Endothelial cell of umbilical vein (primary cell): ENCODE data around the gene ZNF618. TPM values are rescaled to one million over a fixed set of nuclear protein-coding genes. Genes with fewer than 3 reads are reported as not detected.

ENCODE experiments used
- BruUV-seq: library from RNA; stranded (reverse); fragments of 400-500 nt; replicated peaks from 2 replicates; lab custom pipeline; 2021; lab: Mats Ljungman, UMichigan
- CTCF ChIA-PET: fragments of 300-600, 350-600 bp; sonication (Branson Sonifier 250); formaldehyde crosslinking; loops from one replicate; lab custom pipeline; 2021; ENCODE audit warnings: antibody characterized with exemption, inconsistent platforms; lab: Charles Lee
- POLR2A ChIA-PET: fragments of 300-600, 350-600 bp; sonication (Branson Sonifier 250); formaldehyde crosslinking; loops from one replicate; lab custom pipeline; 2021; ENCODE audit warnings: antibody characterized with exemption, inconsistent platforms; lab: Charles Lee
- DNase-seq: peaks from one replicate; pipeline ENCODE4 v3.0.0-alpha.2; 2011; ENCODE audit warnings: low read depth, low spot score
- FAIRE-seq: peaks from 2 replicates; lab custom pipeline; 2011; peaks lifted over from hg19 to GRCh38; lab: Jason Lieb, UNC
- H2AFZ ChIP-seq: 2 replicates; pipeline ENCODE4 v1.6.0; 2012; ENCODE audit warnings: low read depth, low read length, control low read depth, inconsistent platforms
- H3K27ac ChIP-seq: 2 replicates; pipeline ENCODE4 v1.5.1; 2011; ENCODE audit warnings: low read depth, mild to moderate bottlenecking, control low read depth, low read length, moderate library complexity; ENCODE audit not compliant: insufficient read depth
- H3K27me3 ChIP-seq, 2 experiments: 2 replicates each; pipeline versions ENCODE4 v1.6.0 to v1.6.1; 2011; ENCODE audit warnings: low read length in 2 of 2, mixed read lengths in 1 of 2; ENCODE audit not compliant: control insufficient read depth in 2 of 2, insufficient read depth in 2 of 2
- H3K36me3 ChIP-seq, 2 experiments: 2 replicates in 1 of 2; 3 replicates in 1 of 2; pipeline ENCODE4 v1.5.1; 2011; ENCODE audit warnings: low read length in 2 of 2, mild to moderate bottlenecking in 1 of 2, moderate library complexity in 1 of 2; ENCODE audit not compliant: control insufficient read depth in 2 of 2, insufficient read depth in 2 of 2; ENCODE audit errors: extremely low read depth in 1 of 2
- H3K4me1 ChIP-seq: 3 replicates; pipeline ENCODE4 v1.5.1; 2011; ENCODE audit warnings: mild to moderate bottlenecking, low read length; ENCODE audit not compliant: control insufficient read depth, insufficient read depth; ENCODE audit errors: extremely low read depth
- H3K4me2 ChIP-seq: 2 replicates; pipeline ENCODE4 v1.6.1; 2011; ENCODE audit warnings: low read length, control low read depth, mixed read lengths; ENCODE audit not compliant: insufficient read depth
- H3K4me3 ChIP-seq, 3 experiments: fragments of 200-600 bp in 1 of 3; sonication (generic), shearing (Covaris generic) in 1 of 3; replicated peaks in 1 of 3; 2 replicates each; pipeline ENCODE4 v1.5.1; 2011 to 2016; ENCODE audit warnings: control low read depth in 3 of 3, low read length in 3 of 3, mild to moderate bottlenecking in 2 of 3, inconsistent platforms in 1 of 3, low read depth in 1 of 3, moderate library complexity in 1 of 3; ENCODE audit not compliant: insufficient read depth in 1 of 3
- H3K79me2 ChIP-seq: 2 replicates; pipeline ENCODE4 v1.6.0; 2012; ENCODE audit warnings: low read length, inconsistent platforms; ENCODE audit not compliant: control insufficient read depth, insufficient read depth
- H3K9ac ChIP-seq: replicated peaks from 2 replicates; pipeline ENCODE3; 2011; ENCODE audit warnings: low read length, control low read depth; ENCODE audit not compliant: insufficient read depth; ENCODE audit errors: extremely low read depth
- H3K9me1 ChIP-seq: replicated peaks from 3 replicates; pipeline ENCODE4 v1.6.0; 2011; ENCODE audit warnings: mild to moderate bottlenecking, low read length; ENCODE audit not compliant: control insufficient read depth, insufficient read depth; ENCODE audit errors: extremely low read depth
- H3K9me3 ChIP-seq: replicated peaks from 2 replicates; pipeline ENCODE4 v1.5.1; 2012; ENCODE audit warnings: low read length, inconsistent platforms; ENCODE audit not compliant: control insufficient read depth, insufficient read depth
- H4K20me1 ChIP-seq: replicated peaks from 2 replicates; pipeline ENCODE3; 2011; ENCODE audit warnings: mild to moderate bottlenecking, low read length; ENCODE audit not compliant: control insufficient read depth, insufficient read depth; ENCODE audit errors: extremely low read depth
- EZH2 ChIP-seq: IDR thresholded peaks from 2 replicates; pipeline ENCODE4 v1.6.1; 2012; ENCODE audit warnings: borderline replicate concordance, low read depth, mild to moderate bottlenecking, moderate library complexity, low read length, inconsistent platforms; ENCODE audit not compliant: severe bottlenecking
- FOS ChIP-seq: IDR thresholded peaks from 2 replicates; pipeline ENCODE4 v1.6.1; 2011; ENCODE audit warnings: mild to moderate bottlenecking, low read length, moderate library complexity, borderline replicate concordance; ENCODE audit not compliant: insufficient read depth
- GATA2 ChIP-seq: IDR thresholded peaks from 2 replicates; pipeline ENCODE4 v1.7.0; 2011; ENCODE audit warnings: low read depth, mild to moderate bottlenecking, moderate library complexity, mixed read lengths, low read length; ENCODE audit not compliant: insufficient read length, insufficient read depth
- JUN ChIP-seq: IDR thresholded peaks from 2 replicates; pipeline ENCODE4 v1.6.1; 2011; ENCODE audit warnings: borderline replicate concordance, low read depth; ENCODE audit not compliant: insufficient read length, insufficient read depth
- MAX ChIP-seq: IDR thresholded peaks from 2 replicates; pipeline ENCODE4 v1.6.1; 2011; ENCODE audit not compliant: insufficient read depth, insufficient read length
- MYC ChIP-seq: IDR thresholded peaks from one replicate; pipeline ENCODE4 v1.6.1; 2011; ENCODE audit warnings: mild to moderate bottlenecking, low read depth, low read length
- POLR2A ChIP-seq: IDR thresholded peaks from 2 replicates; pipeline ENCODE4 v1.6.1; 2012; ENCODE audit warnings: low read depth, mild to moderate bottlenecking, control low read depth, low read length
- POLR2AphosphoS5 ChIP-seq: IDR thresholded peaks from 2 replicates; pipeline ENCODE4 v1.6.1; 2012; ENCODE audit warnings: low read depth, mild to moderate bottlenecking, control low read depth, low read length, moderate library complexity; ENCODE audit not compliant: insufficient read depth
- dilution Hi-C: fragments of 300-500 bp; cut with MboI; formaldehyde crosslinking; loops from one replicate; pipeline ENCODE4 v1.15.0; 2019; ENCODE audit warnings: low sequenced_read_pairs; ENCODE audit not compliant: extremely low pct_ligation_motif_present
- intact Hi-C: fragments of 100-400 bp; cut with micrococcal nuclease; formaldehyde crosslinking; loops from one replicate; pipeline ENCODE4 v1.10.0; 2022
- polyA plus RNA-seq, 4 experiments: library from polyadenylated mRNA; depleted of rRNA in 3 of 4; stranded (reverse) in 3 of 4; unstranded in 1 of 4; fragments of >200 nt; gene quantifications; 2 replicates each; pipeline versions ENCODE4 v1.2.1 to v1.2.3, GENCODE V29; 2011 to 2012; ENCODE audit warnings: missing spikeins in 1 of 4
- total RNA-seq: library from RNA; stranded (reverse); gene quantifications from 2 replicates; pipeline ENCODE4 v1.2.3, GENCODE V29; 2021
- TF ChIP-seq, protein P1 (sequence below), 2 donors: IDR thresholded peaks; 1 replicate in 1 of 2; 2 replicates in 1 of 2; pipeline ENCODE4 v1.5.1; 2011; ENCODE audit warnings: low read length in 2 of 2, mild to moderate bottlenecking in 2 of 2, moderate library complexity in 2 of 2, control low read depth in 1 of 2, inconsistent platforms in 1 of 2, low read depth in 1 of 2; ENCODE audit not compliant: insufficient read depth in 1 of 2; ENCODE audit errors: extremely low read depth in 1 of 2

The ZNF618 gene
- total and polyA plus RNA-seq, 2 donors (not counting 3 experiments of a cell fraction or from before 2014, with no cell fraction given): 22.6 to 80.3 TPM

DNA sequence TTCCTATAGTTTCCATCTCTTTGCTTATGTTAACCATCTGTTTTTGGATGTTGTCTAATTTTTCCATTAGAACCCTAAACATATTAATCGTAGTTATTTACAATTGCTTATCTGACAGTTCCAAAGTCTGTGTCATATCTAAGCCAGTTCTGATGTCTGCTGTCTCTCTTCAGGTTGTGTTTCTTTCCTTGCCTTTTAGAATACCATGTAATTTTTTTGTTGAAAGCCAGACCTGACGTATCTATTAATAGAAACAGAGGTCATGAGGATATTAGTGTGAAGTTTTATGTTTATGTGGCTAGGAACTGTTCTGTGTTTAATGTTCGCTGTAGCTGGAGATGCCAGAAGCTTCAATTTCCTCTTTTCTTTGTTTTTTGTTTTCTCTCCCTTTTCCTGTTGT is 52.2 kb downstream of the ZNF618 start:
- Histone ChIP-seq H3K36me3 (no peaks in the 10 kb centered on the region), H3K4me2 (no peak overlapping the region), H3K9me1 (no peaks in the 10 kb centered on the region), H3K4me3 (no peak overlapping the region), H3K79me2 (peaks cover 83% of the 10 kb centered on the region), H3K4me1 (peaks cover 30% of the 10 kb centered on the region), H2AFZ (no peak overlapping the region), H4K20me1 (peaks cover 3% of the 10 kb centered on the region), H3K27me3 (no peaks in the 10 kb centered on the region), H3K9me3 (peaks cover 1% of the 10 kb centered on the region), H3K27ac (no peak overlapping the region), H3K9ac (no peak overlapping the region)
- BruUV-seq: no TSS peak
- DNase-seq: peak; percentile 17
- ChIA-PET POLR2A (no interaction called here), CTCF (interaction anchor here (0.8 to 3.7 kb wide), 5 partner anchors 8 to 66 kb away, joined by 3 to 17 read pairs (median 5); no protein-coding TSS in a partner anchor)
- intact Hi-C loops: loop anchor here (5.0 kb wide), 1 partner anchor 36 kb away; no protein-coding TSS in a partner anchor
- dilution Hi-C loops: no loop called here
- no peak for FAIRE-seq
- TF ChIP-seq EZH2 (no peak), POLR2AphosphoS5 (no peak), POLR2A (no peak), MYC (no peak), JUN (no peak), FOS (no peak), GATA2 (no peak), MAX (no peak)
- TF ChIP-seq, protein P1, sequence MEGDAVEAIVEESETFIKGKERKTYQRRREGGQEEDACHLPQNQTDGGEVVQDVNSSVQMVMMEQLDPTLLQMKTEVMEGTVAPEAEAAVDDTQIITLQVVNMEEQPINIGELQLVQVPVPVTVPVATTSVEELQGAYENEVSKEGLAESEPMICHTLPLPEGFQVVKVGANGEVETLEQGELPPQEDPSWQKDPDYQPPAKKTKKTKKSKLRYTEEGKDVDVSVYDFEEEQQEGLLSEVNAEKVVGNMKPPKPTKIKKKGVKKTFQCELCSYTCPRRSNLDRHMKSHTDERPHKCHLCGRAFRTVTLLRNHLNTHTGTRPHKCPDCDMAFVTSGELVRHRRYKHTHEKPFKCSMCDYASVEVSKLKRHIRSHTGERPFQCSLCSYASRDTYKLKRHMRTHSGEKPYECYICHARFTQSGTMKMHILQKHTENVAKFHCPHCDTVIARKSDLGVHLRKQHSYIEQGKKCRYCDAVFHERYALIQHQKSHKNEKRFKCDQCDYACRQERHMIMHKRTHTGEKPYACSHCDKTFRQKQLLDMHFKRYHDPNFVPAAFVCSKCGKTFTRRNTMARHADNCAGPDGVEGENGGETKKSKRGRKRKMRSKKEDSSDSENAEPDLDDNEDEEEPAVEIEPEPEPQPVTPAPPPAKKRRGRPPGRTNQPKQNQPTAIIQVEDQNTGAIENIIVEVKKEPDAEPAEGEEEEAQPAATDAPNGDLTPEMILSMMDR (IDR thresholded peaks at IDR 0.05; ENCODE audit: extremely low read depth in 1 of 2, insufficient read depth in 1 of 2, low read depth in 1 of 2, low read length in 2 of 2): no peak
